GM18867 (cell line): Measurements from ENCODE around the gene SH3RF3.

ENCODE experiments used
- ATAC-seq: cut with Tn5 transposase; IDR thresholded peaks from one replicate; pipeline ENCODE4 v1.9.1; 2021; ENCODE audit warnings: mild to moderate bottlenecking, moderate library complexity; ENCODE audit not compliant: unreplicated experiment

SH3RF3 gene

GRCh38 chr2:109439986-109440385, 311.0 kb downstream of the SH3RF3 start:
- no peak for ATAC-seq

- ATAC-seq = no peak
Measured at GRCh38 chr2:109440499-109441156, 311.6 kb downstream of the SH3RF3 start.

GRCh38 chr2:109442715-109443319, 313.8 kb downstream of the SH3RF3 start:
- ATAC-seq = no peak

GRCh38 chr2:109444916-109445315, 315.9 kb downstream of the SH3RF3 start:
- no peak for ATAC-seq

- no peak for ATAC-seq
Measured at GRCh38 chr2:109446278-109447131, 317.5 kb downstream of the SH3RF3 start.

DNA sequence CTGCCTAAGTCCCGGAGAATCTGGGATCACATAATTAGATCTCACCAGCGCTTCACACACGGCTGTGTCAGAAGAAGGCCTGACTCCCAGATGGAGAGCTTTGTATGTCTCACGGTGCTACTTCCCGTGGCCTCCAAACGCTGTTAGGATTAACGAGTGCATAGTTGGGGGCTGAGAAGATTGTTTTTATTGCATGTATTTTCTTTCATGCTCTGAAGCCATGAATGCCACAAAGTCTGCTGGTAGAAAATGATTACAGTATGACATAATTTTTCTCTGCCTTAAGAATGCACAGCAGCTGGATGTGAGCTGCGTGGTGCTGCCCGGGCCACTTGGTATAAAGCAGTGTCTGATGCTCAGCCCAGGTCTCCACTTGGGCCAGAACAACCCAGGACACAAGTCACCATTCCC, 318.3 kb downstream of the SH3RF3 start:
- ATAC-seq = no peak

- ATAC-seq = no peak
Measured at GRCh38 chr2:109447776-109448175, 318.8 kb downstream of the SH3RF3 start.

GRCh38 chr2:109448207-109448606, 319.2 kb downstream of the SH3RF3 start:
- no peak for ATAC-seq

GRCh38 chr2:109448946-109449788, 320.2 kb downstream of the SH3RF3 start:
- no peak for ATAC-seq

GRCh38 chr2:109450574-109451273, 321.7 kb downstream of the SH3RF3 start:
- no peak for ATAC-seq

DNA sequence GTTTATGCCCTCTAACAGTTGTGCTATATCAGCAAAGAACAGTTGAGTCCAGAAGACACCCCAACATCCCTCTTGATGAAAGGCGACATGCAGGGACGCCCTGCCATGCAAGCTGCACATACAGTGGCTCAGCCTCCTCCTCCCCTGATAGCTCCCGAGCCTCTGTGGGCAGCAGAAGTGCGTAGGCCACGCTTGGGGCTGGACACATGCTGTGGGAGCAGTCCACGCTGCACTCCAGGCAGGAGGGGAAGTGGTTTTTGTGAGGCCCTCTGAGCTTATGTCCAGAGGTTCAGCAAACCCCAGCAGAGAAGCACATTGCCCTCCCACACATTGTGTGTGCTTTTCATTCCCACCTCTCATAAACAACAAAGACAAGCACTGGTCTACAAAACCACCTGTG, 322.7 kb downstream of the SH3RF3 start:
- no peak for ATAC-seq

- ATAC-seq = no peak
Measured at GRCh38 chr2:109452318-109453305, 323.6 kb downstream of the SH3RF3 start.

GRCh38 chr2:109453371-109453995, 324.5 kb downstream of the SH3RF3 start:
- ATAC-seq = no peak

GRCh38 chr2:109454304-109454703, 325.3 kb downstream of the SH3RF3 start:
- ATAC-seq = no peak

GRCh38 chr2:109454765-109455394, 325.9 kb downstream of the SH3RF3 start:
- no peak for ATAC-seq

- ATAC-seq = no peak
Measured at GRCh38 chr2:109455731-109456691, 327.0 kb downstream of the SH3RF3 start.

DNA sequence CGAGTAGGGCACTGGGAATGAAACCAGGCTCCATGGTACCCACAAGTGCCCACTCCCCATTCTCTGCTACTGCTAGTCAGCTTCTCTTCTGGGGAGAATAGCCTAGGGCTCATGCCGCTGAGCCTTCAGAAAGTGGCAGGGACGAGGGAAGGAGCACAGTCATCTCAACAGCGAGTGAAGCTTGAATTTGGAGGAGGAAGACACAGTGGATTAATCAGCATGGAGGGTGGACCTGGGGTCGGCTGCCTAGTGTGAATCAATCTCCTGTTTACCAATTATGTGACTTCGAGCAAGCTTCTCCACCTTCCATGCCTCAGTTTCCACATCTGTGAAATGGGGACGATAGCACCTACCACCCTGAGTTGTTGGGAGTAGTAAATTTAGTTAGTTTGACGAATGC, 327.8 kb downstream of the SH3RF3 start:
- ATAC-seq = no peak
